Left forelimb (tissue), 1 donor: ENCODE measurements around the gene LZTR1.
"Not testable (repeated sequence)": the region's sequence is repeated elsewhere in the genome, so short reads cannot be mapped to it uniquely, and the experiment has no call there.

Experiments
- DNase-seq: peaks from one replicate; pipeline ENCODE4 v3.0.0-alpha.2; 2018; ENCODE audit warnings: low spot score

Gene LZTR1

GRCh38 chr22:20981787-20982562 lies at the start of gene LZTR1:
TSS of gene LZTR1 (plus strand) at chr22:20982297. CDS start at chr22:20982372, 75 bp downstream.
- peak; percentile 90 for DNase-seq

GRCh38 chr22:20933910-20934309 lies 48.2 kb upstream of the LZTR1 start:
- DNase-seq, result no peak

GRCh38 chr22:20935049-20935448 lies 47.0 kb upstream of the LZTR1 start:
- DNase-seq, result not testable (repeated sequence)

GRCh38 chr22:20935780-20936539 lies 46.1 kb upstream of the LZTR1 start:
- DNase-seq, result not testable (repeated sequence)

- DNase-seq, result no peak
Observed at GRCh38 chr22:20937031-20937793, 44.9 kb upstream of the LZTR1 start.

- no peak for DNase-seq
Observed at GRCh38 chr22:20937794-20938671, 44.1 kb upstream of the LZTR1 start.

GRCh38 chr22:20939457-20940185 lies 42.5 kb upstream of the LZTR1 start:
- DNase-seq, result not testable (repeated sequence)

- no peak for DNase-seq
Observed at GRCh38 chr22:20940186-20940651, 41.9 kb upstream of the LZTR1 start.

- DNase-seq, result no peak
Observed at GRCh38 chr22:20940904-20941385, 41.2 kb upstream of the LZTR1 start.

GRCh38 chr22:20942203-20942902 lies 39.7 kb upstream of the LZTR1 start:
- DNase-seq, result not testable (repeated sequence)

GRCh38 chr22:20943104-20943933 lies 38.8 kb upstream of the LZTR1 start:
- DNase-seq, result no peak

- DNase-seq, result no peak
Observed at GRCh38 chr22:20944042-20944441, 38.1 kb upstream of the LZTR1 start.

GRCh38 chr22:20945578-20945934 lies 36.5 kb upstream of the LZTR1 start:
- no peak for DNase-seq

GRCh38 chr22:20946080-20946986 lies 35.8 kb upstream of the LZTR1 start:
- DNase-seq, result no peak

- no peak for DNase-seq
Observed at GRCh38 chr22:20946991-20947390, 35.1 kb upstream of the LZTR1 start.

- no peak for DNase-seq
Observed at GRCh38 chr22:20948450-20948849, 33.6 kb upstream of the LZTR1 start.

- no peak for DNase-seq
Observed at GRCh38 chr22:20948989-20949388, 33.1 kb upstream of the LZTR1 start.

GRCh38 chr22:20949698-20950183 lies 32.4 kb upstream of the LZTR1 start:
- no peak for DNase-seq
